Astrocyte (in vitro differentiated cells and primary cell): ENCODE results near the gene PLAGL2. TPM values are rescaled to one million over a fixed set of nuclear protein-coding genes. Genes with fewer than 3 reads are reported as not detected.
A peak's percentile ranks its signal among the peaks of the same experiment; 100 is the strongest.

ENCODE experiments used
- DNase-seq: peaks from one replicate; pipeline ENCODE4 v3.0.0-alpha.2; 2010; ENCODE audit warnings: low read depth
- FAIRE-seq: peaks from 2 replicates; lab custom pipeline; 2011; peaks lifted over from hg19 to GRCh38; lab: Jason Lieb, UNC
- H2AFZ ChIP-seq: 2 replicates; pipeline ENCODE4 v1.6.0; 2012; ENCODE audit warnings: low read depth, low read length, inconsistent platforms
- H3K27ac ChIP-seq: 2 replicates; pipeline ENCODE4 v1.5.1; 2011; ENCODE audit warnings: low read depth, low read length, inconsistent platforms
- H3K27me3 ChIP-seq: 2 replicates; pipeline ENCODE4 v1.6.0; 2011; ENCODE audit warnings: low read length, inconsistent platforms; ENCODE audit not compliant: insufficient read depth
- H3K36me3 ChIP-seq: 2 replicates; pipeline ENCODE4 v1.5.1; 2011; ENCODE audit warnings: low read length, inconsistent platforms; ENCODE audit not compliant: insufficient read depth
- H3K4me1 ChIP-seq: 2 replicates; pipeline ENCODE4 v1.5.1; 2011; ENCODE audit warnings: low read length, inconsistent platforms; ENCODE audit not compliant: insufficient read depth
- H3K4me2 ChIP-seq: 2 replicates; pipeline ENCODE4 v1.6.0; 2012; ENCODE audit warnings: low read length, inconsistent platforms
- H3K4me3 ChIP-seq: 2 replicates; pipeline ENCODE4 v1.5.1; 2011; ENCODE audit warnings: low read depth, mild to moderate bottlenecking, low read length, inconsistent platforms; ENCODE audit not compliant: insufficient read depth
- H3K79me2 ChIP-seq: 2 replicates; pipeline ENCODE4 v1.6.0; 2012; ENCODE audit warnings: mild to moderate bottlenecking, low read length, inconsistent platforms; ENCODE audit not compliant: insufficient read depth
- H3K9ac ChIP-seq: 2 replicates; pipeline ENCODE4 v1.6.0; 2012; ENCODE audit warnings: mild to moderate bottlenecking, low read length, inconsistent platforms
- H3K9me3 ChIP-seq: 2 replicates; pipeline ENCODE4 v1.5.1; 2012; ENCODE audit warnings: low read depth, mild to moderate bottlenecking, low read length, inconsistent platforms; ENCODE audit not compliant: insufficient read depth
- H4K20me1 ChIP-seq: 2 replicates; pipeline ENCODE4 v1.6.0; 2012; ENCODE audit warnings: low read length, inconsistent platforms; ENCODE audit not compliant: insufficient read depth
- H3K27ac Mint-ChIP-seq: one replicate; pipeline ENCODE4 v1.8.0; 2021; ENCODE audit warnings: mild to moderate bottlenecking, mixed read lengths; ENCODE audit not compliant: unreplicated experiment
- H3K27me3 Mint-ChIP-seq: one replicate; pipeline ENCODE4 v1.8.0; 2021; ENCODE audit warnings: low read depth, mixed read lengths; ENCODE audit not compliant: unreplicated experiment
- H3K36me3 Mint-ChIP-seq: one replicate; pipeline ENCODE4 v1.8.0; 2021; ENCODE audit warnings: low read depth, mixed read lengths; ENCODE audit not compliant: unreplicated experiment
- H3K4me1 Mint-ChIP-seq: one replicate; pipeline ENCODE4 v1.8.0; 2021; ENCODE audit warnings: low read depth, mixed read lengths; ENCODE audit not compliant: unreplicated experiment
- H3K4me3 Mint-ChIP-seq: one replicate; pipeline ENCODE4 v1.8.0; 2021; ENCODE audit warnings: mild to moderate bottlenecking, moderate library complexity, mixed read lengths; ENCODE audit not compliant: unreplicated experiment
- H3K9me3 Mint-ChIP-seq: one replicate; pipeline ENCODE4 v1.8.0; 2021; ENCODE audit warnings: mild to moderate bottlenecking, mixed read lengths; ENCODE audit not compliant: unreplicated experiment
- EZH2 ChIP-seq: IDR thresholded peaks from 2 replicates; pipeline ENCODE4 v1.6.1; 2012; ENCODE audit warnings: mild to moderate bottlenecking, low read length, inconsistent platforms; ENCODE audit not compliant: insufficient read depth
- total RNA-seq: library from RNA; stranded (reverse); gene quantifications from 2 replicates; pipeline ENCODE4 v1.2.1, GENCODE V29; 2021
- TF ChIP-seq, protein P1 (sequence below): IDR thresholded peaks from 2 replicates; pipeline ENCODE4 v1.5.1; 2011; ENCODE audit warnings: low read depth, mild to moderate bottlenecking, inconsistent platforms, low read length, moderate library complexity; ENCODE audit not compliant: insufficient read depth

Gene PLAGL2
- total RNA-seq, 1 donor from 2014 or later: 15.3 TPM

- no peak overlapping the region for H2AFZ ChIP-seq
- Mint-ChIP-seq H3K36me3 (peaks cover 31% of the 10 kb centered on the region), H3K9me3 (no peaks in the 10 kb centered on the region)
Measured at GRCh38 chr20:32153156-32153665, 54.3 kb downstream of the PLAGL2 start.

DNA sequence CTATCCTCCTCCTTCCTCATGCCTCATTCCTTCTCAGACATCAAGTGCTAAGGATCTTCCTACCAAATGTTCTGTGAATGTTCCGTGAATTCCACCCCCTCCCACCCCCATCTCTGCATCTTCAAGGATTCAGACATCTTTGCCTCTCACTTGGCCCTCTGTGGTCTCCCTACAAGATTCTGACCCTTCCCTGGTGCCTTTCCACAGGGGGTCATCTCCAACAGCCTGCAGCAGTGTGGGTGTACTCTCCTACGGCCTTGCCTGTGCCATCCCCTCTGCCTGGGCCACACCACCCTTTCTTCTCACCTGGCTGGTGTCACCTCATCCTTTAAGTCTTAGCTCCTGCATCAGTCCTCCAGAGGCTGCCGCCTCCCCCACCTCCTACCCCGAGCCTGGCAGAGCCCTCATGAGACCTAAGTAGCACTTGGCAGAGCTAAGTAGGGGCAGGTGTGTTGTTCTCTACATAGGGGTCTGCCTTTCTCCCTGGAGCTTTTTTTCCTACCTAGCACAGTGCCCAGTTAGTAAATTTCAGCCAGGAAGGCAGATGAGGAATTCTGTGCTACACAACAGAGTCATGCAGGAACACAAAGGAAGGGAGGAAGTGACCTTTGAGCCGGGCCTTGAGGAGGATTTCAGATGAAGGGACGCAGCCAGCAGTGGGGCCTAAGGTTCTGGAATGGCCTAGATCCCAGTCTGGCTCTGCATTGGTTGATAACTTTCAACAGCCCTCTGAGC lies 55.0 kb downstream of the PLAGL2 start:
- H3K27me3 Mint-ChIP-seq: no peaks in the 10 kb centered on the region
- FAIRE-seq (no peak), DNase-seq (no peak)
- no peak overlapping the region for H3K9ac ChIP-seq
- H3K27ac ChIP-seq: no peak overlapping the region
- H3K4me2 ChIP-seq: no peak overlapping the region
- H3K4me1 Mint-ChIP-seq: peaks cover 20% of the 10 kb centered on the region
- H3K9me3 ChIP-seq: no peaks in the 10 kb centered on the region
- no peaks in the 10 kb centered on the region for H3K27me3 ChIP-seq
- no peak overlapping the region for H2AFZ ChIP-seq
- peak overlapping the region; percentile 58 for H3K27ac Mint-ChIP-seq
- H3K36me3 Mint-ChIP-seq: peaks cover 28% of the 10 kb centered on the region
- H4K20me1 ChIP-seq: peaks cover 11% of the 10 kb centered on the region
- TF ChIP-seq, protein P1, sequence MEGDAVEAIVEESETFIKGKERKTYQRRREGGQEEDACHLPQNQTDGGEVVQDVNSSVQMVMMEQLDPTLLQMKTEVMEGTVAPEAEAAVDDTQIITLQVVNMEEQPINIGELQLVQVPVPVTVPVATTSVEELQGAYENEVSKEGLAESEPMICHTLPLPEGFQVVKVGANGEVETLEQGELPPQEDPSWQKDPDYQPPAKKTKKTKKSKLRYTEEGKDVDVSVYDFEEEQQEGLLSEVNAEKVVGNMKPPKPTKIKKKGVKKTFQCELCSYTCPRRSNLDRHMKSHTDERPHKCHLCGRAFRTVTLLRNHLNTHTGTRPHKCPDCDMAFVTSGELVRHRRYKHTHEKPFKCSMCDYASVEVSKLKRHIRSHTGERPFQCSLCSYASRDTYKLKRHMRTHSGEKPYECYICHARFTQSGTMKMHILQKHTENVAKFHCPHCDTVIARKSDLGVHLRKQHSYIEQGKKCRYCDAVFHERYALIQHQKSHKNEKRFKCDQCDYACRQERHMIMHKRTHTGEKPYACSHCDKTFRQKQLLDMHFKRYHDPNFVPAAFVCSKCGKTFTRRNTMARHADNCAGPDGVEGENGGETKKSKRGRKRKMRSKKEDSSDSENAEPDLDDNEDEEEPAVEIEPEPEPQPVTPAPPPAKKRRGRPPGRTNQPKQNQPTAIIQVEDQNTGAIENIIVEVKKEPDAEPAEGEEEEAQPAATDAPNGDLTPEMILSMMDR: no peak
- no peak for TF ChIP-seq EZH2
- peaks cover 11% of the 10 kb centered on the region for H3K4me1 ChIP-seq
- H3K9me3 Mint-ChIP-seq: no peaks in the 10 kb centered on the region
- H3K4me3 Mint-ChIP-seq: no peak overlapping the region
- peaks cover 29% of the 10 kb centered on the region for H3K36me3 ChIP-seq
- no peaks in the 10 kb centered on the region for H3K79me2 ChIP-seq
- H3K4me3 ChIP-seq: no peak overlapping the region

More at GRCh38 chr20:32153156-32153665, 54.3 kb downstream of the PLAGL2 start:
- TF ChIP-seq, protein P1: no peak
- no peak for TF ChIP-seq EZH2
- FAIRE-seq (no peak), DNase-seq (no peak)
- H3K4me1 Mint-ChIP-seq: peaks cover 20% of the 10 kb centered on the region
- no peaks in the 10 kb centered on the region for H3K27me3 Mint-ChIP-seq
- peaks cover 11% of the 10 kb centered on the region for H3K4me1 ChIP-seq
- H3K4me2 ChIP-seq: no peak overlapping the region
- H3K79me2 ChIP-seq: no peaks in the 10 kb centered on the region
- H3K4me3 Mint-ChIP-seq: no peak overlapping the region
- H3K36me3 ChIP-seq: peaks cover 29% of the 10 kb centered on the region
- no peak overlapping the region for H3K4me3 ChIP-seq
- H3K27me3 ChIP-seq: no peaks in the 10 kb centered on the region
- no peaks in the 10 kb centered on the region for H3K9me3 ChIP-seq
- no peak overlapping the region for H3K27ac Mint-ChIP-seq
- H4K20me1 ChIP-seq: peaks cover 11% of the 10 kb centered on the region
- no peak overlapping the region for H3K9ac ChIP-seq
- H3K27ac ChIP-seq: no peak overlapping the region
